Sigmoid colon (tissue), 7 donors: Measurements from ENCODE around the gene DAGLA. TPM values are rescaled to one million over a fixed set of nuclear protein-coding genes. Genes with fewer than 3 reads are reported as not detected.

Source experiments
- DNase-seq: peaks from one replicate; pipeline ENCODE4 v3.0.0-alpha.2; 2019
- H3K27ac ChIP-seq, 4 donors: fragments of 200-600 bp; sonication (generic); one replicate each; pipeline ENCODE4 v1.5.1; 2016 to 2019; ENCODE audit warnings: mild to moderate bottlenecking in 1 of 4
- H3K27me3 ChIP-seq, 3 donors: fragments of 200-600 bp; sonication (generic); one replicate each; pipeline ENCODE4 v1.5.1; 2019; ENCODE audit warnings: mild to moderate bottlenecking in 1 of 3
- H3K36me3 ChIP-seq, 4 donors: fragments of 200-600 bp; sonication (generic); one replicate each; pipeline ENCODE4 v1.5.1; 2016 to 2019
- H3K4me1 ChIP-seq, 4 donors: fragments of 200-600 bp; sonication (generic); one replicate each; pipeline ENCODE4 v1.5.1; 2017 to 2019
- H3K4me3 ChIP-seq, 4 donors: fragments of 200-600 bp; sonication (generic); one replicate each; pipeline ENCODE4 v1.5.1; 2017 to 2019; ENCODE audit warnings: mild to moderate bottlenecking in 2 of 4, moderate library complexity in 1 of 4
- H3K9me3 ChIP-seq, 4 donors: fragments of 200-600 bp in 3 of 4; sonication (generic) in 3 of 4; one replicate each; pipeline versions ENCODE4 v1.5.1 to v1.6.1; 2013 to 2019
- CTCF ChIP-seq, 4 experiments: fragments of 450-650 bp in 3 of 4; fragments of 200-600 bp in 1 of 4; IDR thresholded peaks; one replicate each; pipeline ENCODE4 v1.5.1; 2016 to 2019; ENCODE audit warnings: antibody characterized with exemption in 4 of 4, mild to moderate bottlenecking in 3 of 4, moderate library complexity in 2 of 4
- EP300 ChIP-seq, 4 donors: sonication (generic); formaldehyde crosslinking; IDR thresholded peaks; one replicate each; pipeline ENCODE4 v1.6.1; 2017; ENCODE audit warnings: antibody characterized with exemption in 4 of 4
- POLR2A ChIP-seq, 2 donors: fragments of 450-650 bp; IDR thresholded peaks; one replicate each; pipeline ENCODE4 v1.6.1; 2016; ENCODE audit warnings: antibody characterized with exemption in 2 of 2, mild to moderate bottlenecking in 2 of 2, moderate library complexity in 2 of 2
- POLR2AphosphoS5 ChIP-seq, 4 donors: sonication (generic); formaldehyde crosslinking; IDR thresholded peaks; one replicate each; pipeline ENCODE4 v1.6.1; 2017; ENCODE audit warnings: antibody characterized with exemption in 4 of 4
- WGBS, 2 donors: extraction: QIAGEN DNeasy Blood & Tissue Kit; methylation state at CpG; one replicate each; pipeline ENCODE4 v1.1.7; 2013; 5-methylcytosine and 5-hydroxymethylcytosine counted together
- intact Hi-C: fragments of 100-400 bp; cut with DNase I; formaldehyde crosslinking; loops from one replicate; pipeline ENCODE4 v1.15.1; 2023
- polyA plus RNA-seq, 3 donors: library from polyadenylated mRNA; stranded (reverse); fragments of 200-250 nt; gene quantifications; one replicate each; pipeline ENCODE4 v1.2.3, GENCODE V29; 2013
- total RNA-seq, 4 donors: library from RNA; depleted of rRNA; stranded (reverse); fragments of >200 nt; gene quantifications; one replicate each; pipeline ENCODE4 v1.1.0, GENCODE V29; 2016
- donor health status: healthy with polysubstance abuse.
- donor health status: Bipolar disorder and iron deficiency.
- donor health status: healthy.

Gene DAGLA
- total and polyA plus RNA-seq, 7 donors, result 1.8 to 6.2 (median 2.1) TPM

GRCh38 chr11:61794579-61794978 lies 114.4 kb downstream of the DAGLA start:
- no peak for DNase-seq
- Histone ChIP-seq H3K9me3 (no peaks in the 10 kb centered on the region), H3K4me1 (peaks cover 0 to 31% (median 24%) of the 10 kb centered on the region in 4 donors), H3K27me3 (no peaks in the 10 kb centered on the region), H3K4me3 (no peak overlapping the region), H3K27ac (no peak overlapping the region), H3K36me3 (peaks cover 4 to 17% (median 7%) of the 10 kb centered on the region in 4 donors)
- TF ChIP-seq CTCF (IDR thresholded peaks at IDR 0.05), result no peak
- TF ChIP-seq POLR2A (IDR thresholded peaks at IDR 0.05), result no peak
- TF ChIP-seq POLR2AphosphoS5 (IDR thresholded peaks at IDR 0.05), result no peak
- TF ChIP-seq EP300 (IDR thresholded peaks at IDR 0.05), result no peak
- intact Hi-C loops, result no loop called here
- 91 to 93% methylated on average over 4 of the region's 4 CpGs for WGBS, 2 donors

- Histone ChIP-seq H3K27me3 (no peaks in the 10 kb centered on the region), H3K27ac (no peak overlapping the region), H3K9me3 (no peaks in the 10 kb centered on the region), H3K36me3 (peaks cover 0 to 8% (median 0%) of the 10 kb centered on the region in 4 donors), H3K4me3 (no peak overlapping the region), H3K4me1 (peaks cover 0 to 31% (median 24%) of the 10 kb centered on the region in 4 donors)
- TF ChIP-seq CTCF (IDR thresholded peaks at IDR 0.05), result no peak
- no peak for TF ChIP-seq POLR2A (IDR thresholded peaks at IDR 0.05)
- no peak for TF ChIP-seq EP300 (IDR thresholded peaks at IDR 0.05)
- TF ChIP-seq POLR2AphosphoS5 (IDR thresholded peaks at IDR 0.05), result no peak
- WGBS, 2 donors, result 89 to 91% methylated on average over 12 of the region's 12 CpGs
- intact Hi-C loops, result loop anchor here (5.0 kb wide), 2 partner anchors 287 to 517 kb away; no protein-coding TSS in a partner anchor
- DNase-seq, result no peak
Observed at GRCh38 chr11:61795459-61795858, 115.3 kb downstream of the DAGLA start.

DNA sequence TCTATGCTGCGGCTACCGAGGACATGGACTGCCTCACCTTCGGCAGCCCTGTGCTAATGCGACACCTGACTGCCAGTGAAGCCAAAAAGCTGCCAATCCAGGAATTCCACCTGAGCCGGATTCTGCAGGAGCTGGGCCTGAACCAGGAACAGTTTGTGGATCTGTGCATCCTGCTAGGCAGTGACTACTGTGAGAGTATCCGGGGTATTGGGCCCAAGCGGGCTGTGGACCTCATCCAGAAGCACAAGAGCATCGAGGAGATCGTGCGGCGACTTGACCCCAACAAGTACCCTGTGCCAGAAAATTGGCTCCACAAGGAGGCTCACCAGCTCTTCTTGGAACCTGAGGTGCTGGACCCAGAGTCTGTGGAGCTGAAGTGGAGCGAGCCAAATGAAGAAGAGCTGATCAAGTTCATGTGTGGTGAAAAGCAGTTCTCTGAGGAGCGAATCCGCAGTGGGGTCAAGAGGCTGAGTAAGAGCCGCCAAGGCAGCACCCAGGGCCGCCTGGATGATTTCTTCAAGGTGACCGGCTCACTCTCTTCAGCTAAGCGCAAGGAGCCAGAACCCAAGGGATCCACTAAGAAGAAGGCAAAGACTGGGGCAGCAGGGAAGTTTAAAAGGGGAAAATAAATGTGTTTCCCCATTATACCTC lies 115.8 kb downstream of the DAGLA start:
- peaks cover 0 to 7% (median 0%) of the 10 kb centered on the region in 4 donors for H3K36me3 ChIP-seq
- intact Hi-C loops, result loop anchor here (2.0 to 5.0 kb wide), 5 partner anchors 95 to 516 kb away; partner anchors contain the start of gene FADS3
- DNase-seq, result no peak
- WGBS, 2 donors, result 94 to 95% methylated on average over 18 of the region's 18 CpGs
- no peaks in the 10 kb centered on the region for H3K27me3 ChIP-seq
- H3K27ac ChIP-seq, result no peak overlapping the region
- peaks cover 0 to 29% (median 23%) of the 10 kb centered on the region in 4 donors for H3K4me1 ChIP-seq
- no peak overlapping the region for H3K4me3 ChIP-seq
- no peak for TF ChIP-seq CTCF (IDR thresholded peaks at IDR 0.05)
- no peak for TF ChIP-seq POLR2AphosphoS5 (IDR thresholded peaks at IDR 0.05)
- TF ChIP-seq POLR2A (IDR thresholded peaks at IDR 0.05), result no peak
- TF ChIP-seq EP300 (IDR thresholded peaks at IDR 0.05), result no peak
- H3K9me3 ChIP-seq, result no peaks in the 10 kb centered on the region

Other genes starting within 250 kb of the DAGLA start
- gene LRRC10B, start 171.6 kb upstream of the DAGLA start, total RNA-seq, result 1 to 10 TPM in 2 of 4 donors, under 1 TPM in 2; 0.71 to 4.4 (median 1.3) TPM
- 1 to 10 TPM in 1 of 3 donors, not detected in 2; 1.1 TPM for gene LRRC10B, start 171.6 kb upstream of the DAGLA start, polyA plus RNA-seq
- gene SYT7, start 99.3 kb upstream of the DAGLA start, total RNA-seq, result 1 to 10 TPM in 3 of 4 donors, under 1 TPM in 1; 0.66 to 3.6 (median 1.6) TPM
- gene SYT7, start 99.3 kb upstream of the DAGLA start, polyA plus RNA-seq, result 1 to 10 TPM; 4.2 to 8.4 (median 6.6) TPM
- under 1 TPM; under 0.01 to 0.83 (median 0.60) TPM for gene MYRF, start 72.2 kb downstream of the DAGLA start, total RNA-seq
- gene MYRF, start 72.2 kb downstream of the DAGLA start, polyA plus RNA-seq, result 1 to 10 TPM in 2 of 3 donors, under 1 TPM in 1; 0.46 to 6.4 (median 1.8) TPM
- 10 to 100 TPM; 39.9 to 64.7 (median 57.4) TPM for gene TMEM258, start 112.2 kb downstream of the DAGLA start, total RNA-seq
- gene TMEM258, start 112.2 kb downstream of the DAGLA start, polyA plus RNA-seq, result 100 to 1,000 TPM; 139 to 224 (median 148) TPM
- gene FEN1, start 112.5 kb downstream of the DAGLA start, total RNA-seq, result 1 to 10 TPM; 5.3 to 8.0 (median 7.0) TPM
- gene FEN1, start 112.5 kb downstream of the DAGLA start, polyA plus RNA-seq, result 10 to 100 TPM in 2 of 3 donors, 1 to 10 TPM in 1; 4.2 to 39.1 (median 11.3) TPM
- gene FADS1, start 136.6 kb downstream of the DAGLA start, total RNA-seq, result 10 to 100 TPM; 11.8 to 17.7 (median 16.6) TPM
- gene FADS1, start 136.6 kb downstream of the DAGLA start, polyA plus RNA-seq, result 10 to 100 TPM in 1 of 3 donors, 1 to 10 TPM in 2; 1.2 to 12.6 (median 2.1) TPM
- gene FADS2, start 147.9 kb downstream of the DAGLA start, total RNA-seq, result 10 to 100 TPM in 3 of 4 donors, 1 to 10 TPM in 1; 4.1 to 45.4 (median 25.5) TPM
- 10 to 100 TPM in 1 of 3 donors, 1 to 10 TPM in 2; 3.6 to 50.2 (median 3.7) TPM for gene FADS2, start 147.9 kb downstream of the DAGLA start, polyA plus RNA-seq
- gene FADS3, start 211.2 kb downstream of the DAGLA start, total RNA-seq, result 10 to 100 TPM; 21.1 to 57.9 (median 37.5) TPM
- gene FADS3, start 211.2 kb downstream of the DAGLA start, polyA plus RNA-seq, result 10 to 100 TPM in 1 of 3 donors, 1 to 10 TPM in 2; 1.4 to 21.5 (median 3.0) TPM
- 10 to 100 TPM; 12.1 to 23.7 (median 19.6) TPM for gene RAB3IL1, start 237.2 kb downstream of the DAGLA start, total RNA-seq
- gene RAB3IL1, start 237.2 kb downstream of the DAGLA start, polyA plus RNA-seq, result 10 to 100 TPM in 1 of 3 donors, 1 to 10 TPM in 2; 5.1 to 21.6 (median 7.0) TPM